PC-3 (cell line): Measurements from ENCODE around the gene TAPBPL.

Experiments
- EZH2 ChIP-seq: fragments of 300-600 bp; sonication (generic); IDR thresholded peaks from one replicate; pipeline ENCODE4 v1.6.1; 2017; ENCODE audit warnings: antibody characterized with exemption, mild to moderate bottlenecking, low read length; ENCODE audit not compliant: unreplicated experiment
- EZH2phosphoT487 ChIP-seq: fragments of 300-600 bp; sonication (generic); IDR thresholded peaks from 2 replicates; pipeline ENCODE4 v1.6.1; 2018; ENCODE audit warnings: mild to moderate bottlenecking, antibody characterized with exemption, low read length, borderline replicate concordance
- TF ChIP-seq, protein P1 (sequence below): fragments of 300-600 bp; sonication (generic); conservative IDR thresholded peaks from 2 replicates; pipeline ENCODE4 v1.5.1; 2017; ENCODE audit warnings: antibody characterized with exemption, low read depth, mild to moderate bottlenecking, low read length

GRCh38 chr12:6461401-6462233, 9.8 kb downstream of the TAPBPL start:
- TF ChIP-seq, protein P1, sequence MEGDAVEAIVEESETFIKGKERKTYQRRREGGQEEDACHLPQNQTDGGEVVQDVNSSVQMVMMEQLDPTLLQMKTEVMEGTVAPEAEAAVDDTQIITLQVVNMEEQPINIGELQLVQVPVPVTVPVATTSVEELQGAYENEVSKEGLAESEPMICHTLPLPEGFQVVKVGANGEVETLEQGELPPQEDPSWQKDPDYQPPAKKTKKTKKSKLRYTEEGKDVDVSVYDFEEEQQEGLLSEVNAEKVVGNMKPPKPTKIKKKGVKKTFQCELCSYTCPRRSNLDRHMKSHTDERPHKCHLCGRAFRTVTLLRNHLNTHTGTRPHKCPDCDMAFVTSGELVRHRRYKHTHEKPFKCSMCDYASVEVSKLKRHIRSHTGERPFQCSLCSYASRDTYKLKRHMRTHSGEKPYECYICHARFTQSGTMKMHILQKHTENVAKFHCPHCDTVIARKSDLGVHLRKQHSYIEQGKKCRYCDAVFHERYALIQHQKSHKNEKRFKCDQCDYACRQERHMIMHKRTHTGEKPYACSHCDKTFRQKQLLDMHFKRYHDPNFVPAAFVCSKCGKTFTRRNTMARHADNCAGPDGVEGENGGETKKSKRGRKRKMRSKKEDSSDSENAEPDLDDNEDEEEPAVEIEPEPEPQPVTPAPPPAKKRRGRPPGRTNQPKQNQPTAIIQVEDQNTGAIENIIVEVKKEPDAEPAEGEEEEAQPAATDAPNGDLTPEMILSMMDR: no peak
- TF ChIP-seq EZH2 (no peak), EZH2phosphoT487 (no peak)
